ENCODE results near the gene CCL22. TPM values are rescaled to one million over a fixed set of nuclear protein-coding genes. Genes with fewer than 3 reads are reported as not detected.

The CCL22 gene
- total RNA-seq, 1 donor from 2014 or later = not detected

- peak; percentile 14 for TF ChIP-seq CTCF (IDR thresholded peaks at IDR 0.05)
- Mint-ChIP-seq H3K4me1 (ENCODE audit: low read depth) (peaks cover 45% of the 10 kb centered on the region), H3K27me3 (ENCODE audit: low read depth) (no peaks in the 10 kb centered on the region), H3K36me3 (ENCODE audit: low read depth) (peaks cover 14% of the 10 kb centered on the region), H3K9me3 (ENCODE audit: low read depth) (no peaks in the 10 kb centered on the region), H3K4me3 (ENCODE audit: unreplicated experiment) (no peak overlapping the region), H3K27ac (ENCODE audit: unreplicated experiment) (no peak overlapping the region)
- DNase-seq (ENCODE audit: low spot score) = no peak
These were observed 24.1 kb downstream of the CCL22 start for GRCh38 chr16:57382535-57383275.

GRCh38 chr16:57383276-57384247 is 25.0 kb downstream of the CCL22 start:
- no peak for DNase-seq (ENCODE audit: low spot score)
- Mint-ChIP-seq H3K9me3 (ENCODE audit: low read depth) (no peaks in the 10 kb centered on the region), H3K4me3 (ENCODE audit: unreplicated experiment) (no peak overlapping the region), H3K4me1 (ENCODE audit: low read depth) (peaks cover 48% of the 10 kb centered on the region), H3K27ac (ENCODE audit: unreplicated experiment) (peak overlapping the region; percentile 52), H3K27me3 (ENCODE audit: low read depth) (no peaks in the 10 kb centered on the region), H3K36me3 (ENCODE audit: low read depth) (peaks cover 14% of the 10 kb centered on the region)
- TF ChIP-seq CTCF (IDR thresholded peaks at IDR 0.05) = no peak

GRCh38 chr16:57384248-57385070 is 25.9 kb downstream of the CCL22 start:
- H3K4me3 Mint-ChIP-seq (ENCODE audit: unreplicated experiment) = no peak overlapping the region
- no peaks in the 10 kb centered on the region for H3K9me3 Mint-ChIP-seq (ENCODE audit: low read depth)
- H3K27ac Mint-ChIP-seq (ENCODE audit: unreplicated experiment) = peak overlapping the region; percentile 52
- H3K27me3 Mint-ChIP-seq (ENCODE audit: low read depth) = no peaks in the 10 kb centered on the region
- DNase-seq (ENCODE audit: low spot score) = peak; percentile 49
- H3K4me1 Mint-ChIP-seq (ENCODE audit: low read depth) = peaks cover 52% of the 10 kb centered on the region
- peaks cover 10% of the 10 kb centered on the region for H3K36me3 Mint-ChIP-seq (ENCODE audit: low read depth)
- no peak for TF ChIP-seq CTCF (IDR thresholded peaks at IDR 0.05)

GRCh38 chr16:57385083-57385482 is 26.5 kb downstream of the CCL22 start:
- Mint-ChIP-seq H3K4me1 (ENCODE audit: low read depth) (peaks cover 52% of the 10 kb centered on the region), H3K27ac (ENCODE audit: unreplicated experiment) (no peak overlapping the region), H3K9me3 (ENCODE audit: low read depth) (no peaks in the 10 kb centered on the region), H3K36me3 (ENCODE audit: low read depth) (peaks cover 9% of the 10 kb centered on the region), H3K4me3 (ENCODE audit: unreplicated experiment) (no peak overlapping the region), H3K27me3 (ENCODE audit: low read depth) (no peaks in the 10 kb centered on the region)
- no peak for TF ChIP-seq CTCF (IDR thresholded peaks at IDR 0.05)
- DNase-seq (ENCODE audit: low spot score) = no peak

Data from chondrocyte (in vitro differentiated cells).